ENCODE measurements around the gene ZAP70.

DNA sequence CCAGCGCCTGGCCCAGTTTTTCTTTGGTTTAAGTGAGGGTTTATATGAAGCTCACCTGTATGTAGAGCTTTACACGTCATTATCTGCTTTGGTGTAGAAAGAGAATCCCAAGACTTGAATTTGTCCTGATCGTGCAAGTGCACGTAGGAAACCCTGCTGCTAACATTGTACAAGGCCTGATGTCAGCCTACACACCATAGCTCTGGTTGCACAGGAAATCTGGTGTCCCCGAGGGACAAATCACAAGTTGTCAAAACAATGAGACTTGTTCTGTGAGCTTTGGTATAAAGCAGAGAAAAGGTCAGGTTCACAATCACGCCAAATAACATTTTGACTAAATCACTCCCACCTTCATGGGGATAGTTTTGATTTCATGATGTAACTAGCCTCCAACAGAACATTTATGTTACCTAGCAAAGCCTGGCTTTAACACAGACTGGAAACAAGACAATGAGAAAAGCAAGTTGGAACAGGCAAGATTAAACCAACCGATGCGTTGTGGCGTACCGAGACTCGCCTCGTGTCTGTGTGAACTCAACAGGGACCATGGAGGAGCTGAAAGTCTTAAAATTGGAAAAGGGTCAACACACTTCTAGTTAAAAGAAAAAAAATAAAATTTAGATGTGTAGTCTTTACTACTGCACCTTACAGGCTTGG, 41.4 kb downstream of the ZAP70 start:
- TF ChIP-seq, protein P1, sequence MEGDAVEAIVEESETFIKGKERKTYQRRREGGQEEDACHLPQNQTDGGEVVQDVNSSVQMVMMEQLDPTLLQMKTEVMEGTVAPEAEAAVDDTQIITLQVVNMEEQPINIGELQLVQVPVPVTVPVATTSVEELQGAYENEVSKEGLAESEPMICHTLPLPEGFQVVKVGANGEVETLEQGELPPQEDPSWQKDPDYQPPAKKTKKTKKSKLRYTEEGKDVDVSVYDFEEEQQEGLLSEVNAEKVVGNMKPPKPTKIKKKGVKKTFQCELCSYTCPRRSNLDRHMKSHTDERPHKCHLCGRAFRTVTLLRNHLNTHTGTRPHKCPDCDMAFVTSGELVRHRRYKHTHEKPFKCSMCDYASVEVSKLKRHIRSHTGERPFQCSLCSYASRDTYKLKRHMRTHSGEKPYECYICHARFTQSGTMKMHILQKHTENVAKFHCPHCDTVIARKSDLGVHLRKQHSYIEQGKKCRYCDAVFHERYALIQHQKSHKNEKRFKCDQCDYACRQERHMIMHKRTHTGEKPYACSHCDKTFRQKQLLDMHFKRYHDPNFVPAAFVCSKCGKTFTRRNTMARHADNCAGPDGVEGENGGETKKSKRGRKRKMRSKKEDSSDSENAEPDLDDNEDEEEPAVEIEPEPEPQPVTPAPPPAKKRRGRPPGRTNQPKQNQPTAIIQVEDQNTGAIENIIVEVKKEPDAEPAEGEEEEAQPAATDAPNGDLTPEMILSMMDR (optimal IDR thresholded peaks at IDR 0.05 in 1 of 3, IDR thresholded peaks at IDR 0.05 in 1 of 3, conservative IDR thresholded peaks at IDR 0.05 in 1 of 3; ENCODE audit: extremely low read depth in 1 of 3, insufficient read depth in 2 of 3, low read length in 3 of 3): no peak
- TF ChIP-seq EZH2 (IDR thresholded peaks at IDR 0.05; ENCODE audit: low read length): no peak

Measured in keratinocyte (primary cell).